ENCODE results near the gene DAGLA. TPM values are rescaled to one million over a fixed set of nuclear protein-coding genes. Genes with fewer than 3 reads are reported as not detected.

The DAGLA gene
- total RNA-seq, 1 donor from 2014 or later: 5.5 TPM

- no peak for DNase-seq
Observed at GRCh38 chr11:61710019-61710418, 29.8 kb downstream of the DAGLA start.

GRCh38 chr11:61711037-61711436 is 30.8 kb downstream of the DAGLA start:
- no peak for DNase-seq

GRCh38 chr11:61711498-61711897 is 31.3 kb downstream of the DAGLA start:
- DNase-seq: no peak

GRCh38 chr11:61712314-61712713 is 32.1 kb downstream of the DAGLA start:
- DNase-seq: no peak

- DNase-seq: no peak
Observed at GRCh38 chr11:61712846-61713245, 32.7 kb downstream of the DAGLA start.

GRCh38 chr11:61713464-61713863 is 33.3 kb downstream of the DAGLA start:
- no peak for DNase-seq

- DNase-seq: no peak
Observed at GRCh38 chr11:61713906-61714305, 33.7 kb downstream of the DAGLA start.

- DNase-seq: no peak
Observed at GRCh38 chr11:61714316-61714715, 34.1 kb downstream of the DAGLA start.

- no peak for DNase-seq
Observed at GRCh38 chr11:61714916-61715315, 34.7 kb downstream of the DAGLA start.

- no peak for DNase-seq
Observed at GRCh38 chr11:61715867-61716266, 35.7 kb downstream of the DAGLA start.

GRCh38 chr11:61716478-61717285 is 36.5 kb downstream of the DAGLA start:
- DNase-seq: no peak

- DNase-seq: no peak
Observed at GRCh38 chr11:61717286-61718033, 37.3 kb downstream of the DAGLA start.

GRCh38 chr11:61718046-61718531 is 37.9 kb downstream of the DAGLA start:
- DNase-seq: no peak

- no peak for DNase-seq
Observed at GRCh38 chr11:61718621-61719302, 38.6 kb downstream of the DAGLA start.

- no peak for DNase-seq
Observed at GRCh38 chr11:61719978-61720377, 39.8 kb downstream of the DAGLA start.

GRCh38 chr11:61720597-61720996 is 40.4 kb downstream of the DAGLA start:
- no peak for DNase-seq

- no peak for DNase-seq
Observed at GRCh38 chr11:61724437-61724836, 44.2 kb downstream of the DAGLA start.

GRCh38 chr11:61725781-61726231 is 45.6 kb downstream of the DAGLA start:
- no peak for DNase-seq

- DNase-seq: no peak
Observed at GRCh38 chr11:61726775-61727174, 46.6 kb downstream of the DAGLA start.

GRCh38 chr11:61727401-61727811 is 47.2 kb downstream of the DAGLA start:
- no peak for DNase-seq

- DNase-seq: no peak
Observed at GRCh38 chr11:61728066-61728939, 48.1 kb downstream of the DAGLA start.

- DNase-seq: no peak
Observed at GRCh38 chr11:61728940-61729219, 48.7 kb downstream of the DAGLA start.
